ENCODE results near the gene ABHD2. TPM values are rescaled to one million over a fixed set of nuclear protein-coding genes. Genes with fewer than 3 reads are reported as not detected.

Gene ABHD2
- total and polyA plus RNA-seq, 2 experiments from 2014 or later = 5.2 to 15.2 TPM

- peaks cover 6% of the 10 kb centered on the region; the same call in 2 of the 3 replicates for H3K36me3 Mint-ChIP-seq (ENCODE audit: low read depth)
- Histone ChIP-seq H3K9me2 (ENCODE audit: insufficient read depth) (no peaks in the 10 kb centered on the region), H2AFZ (no peak overlapping the region), H3K4me2 (no peak overlapping the region), H3K4me3 (no peak overlapping the region), H3K27ac (ENCODE audit: low read depth) (no peak overlapping the region), H3K79me2 (replicated peaks; ENCODE audit: insufficient read depth) (no peaks in the 10 kb centered on the region), H3K36me3 (ENCODE audit: insufficient read depth) (no peaks in the 10 kb centered on the region), H3K27me3 (ENCODE audit: insufficient read depth) (no peaks in the 10 kb centered on the region), H4K20me1 (replicated peaks; ENCODE audit: insufficient read depth) (0 out of 2 replicates have a peak, but pooled peaks cover 4% of the 10 kb centered on the region), H3K4me1 (ENCODE audit: insufficient read depth) (no peaks in the 10 kb centered on the region), H3F3A (replicated peaks; ENCODE audit: low read depth) (no peaks in the 10 kb centered on the region)
- H3K27ac Mint-ChIP-seq = no peak overlapping the region
- DNase-seq (ENCODE audit: low spot score) (no peak), ATAC-seq (no peak)
- H3K27me3 Mint-ChIP-seq (ENCODE audit: insufficient read depth, low read depth, poor library complexity) = no peaks in the 10 kb centered on the region
- no peaks in the 10 kb centered on the region for H3K9me3 Mint-ChIP-seq
- H3K4me3 Mint-ChIP-seq = no peak overlapping the region
- no peaks in the 10 kb centered on the region; the same call in 2 of the 3 replicates for H3K4me1 Mint-ChIP-seq
- TF ChIP-seq ETS1 (IDR thresholded peaks at IDR 0.05) (no peak), STAT1 (IDR thresholded peaks at IDR 0.05; ENCODE audit: unreplicated experiment) (no peak), EZH2 (IDR thresholded peaks at IDR 0.05; ENCODE audit: low read depth, unreplicated experiment) (no peak), CTCF (conservative IDR thresholded peaks at IDR 0.05; ENCODE audit: low read depth in 2 of 2) (no peak)
Observed at GRCh38 chr15:89130201-89130600, 41.9 kb downstream of the ABHD2 start.

- Mint-ChIP-seq H3K4me3 (no peak overlapping the region), H3K9me3 (no peaks in the 10 kb centered on the region), H3K4me1 (no peaks in the 10 kb centered on the region; the same call in 2 of the 3 replicates), H3K36me3 (ENCODE audit: low read depth) (no peaks in the 10 kb centered on the region), H3K27me3 (ENCODE audit: insufficient read depth, low read depth, poor library complexity) (no peaks in the 10 kb centered on the region), H3K27ac (no peak overlapping the region)
- Histone ChIP-seq H3F3A (replicated peaks; ENCODE audit: low read depth) (no peaks in the 10 kb centered on the region), H3K79me2 (replicated peaks; ENCODE audit: insufficient read depth) (no peaks in the 10 kb centered on the region), H2AFZ (no peak overlapping the region), H3K4me2 (no peak overlapping the region), H3K9me2 (ENCODE audit: insufficient read depth) (no peaks in the 10 kb centered on the region), H3K36me3 (ENCODE audit: insufficient read depth) (no peaks in the 10 kb centered on the region), H4K20me1 (replicated peaks; ENCODE audit: insufficient read depth) (0 out of 2 replicates have a peak, but pooled peaks cover 4% of the 10 kb centered on the region), H3K27me3 (ENCODE audit: insufficient read depth) (no peaks in the 10 kb centered on the region), H3K4me3 (no peak overlapping the region), H3K4me1 (ENCODE audit: insufficient read depth) (no peaks in the 10 kb centered on the region), H3K27ac (ENCODE audit: low read depth) (no peak overlapping the region)
- DNase-seq (ENCODE audit: low spot score) (no peak), ATAC-seq (no peak)
- TF ChIP-seq ZNF331 (CRISPR knock-in tag; IDR thresholded peaks at IDR 0.05; ENCODE audit: low read depth) (no peak), ZNF462 (CRISPR knock-in tag; IDR thresholded peaks at IDR 0.05) (no peak), POLR2AphosphoS5 (IDR thresholded peaks at IDR 0.05; ENCODE audit: low read depth) (no peak), JUNB (IDR thresholded peaks at IDR 0.05; ENCODE audit: unreplicated experiment) (no peak), EZH2 (IDR thresholded peaks at IDR 0.05; ENCODE audit: low read depth, unreplicated experiment) (no peak), STAT1 (IDR thresholded peaks at IDR 0.05; ENCODE audit: unreplicated experiment) (no peak), REST (IDR thresholded peaks at IDR 0.05; ENCODE audit: unreplicated experiment) (no peak)
Observed at GRCh38 chr15:89131731-89132130, 43.5 kb downstream of the ABHD2 start.

Measured in GM23338 (cell line).